Mucosa of rectum (tissue), 2 donors: ENCODE results near the gene RNF141.

Source experiments
- H3K27ac ChIP-seq, 2 donors: one replicate each; pipeline ENCODE4 v1.7.0; 2013; ENCODE audit warnings: inconsistent platforms in 2 of 2, low read depth in 2 of 2, low read length in 2 of 2
- H3K27me3 ChIP-seq, 2 donors: one replicate each; pipeline ENCODE4 v1.7.0; 2013; ENCODE audit warnings: low read length in 2 of 2; ENCODE audit not compliant: control insufficient read depth in 2 of 2, insufficient read depth in 2 of 2
- H3K36me3 ChIP-seq, 2 donors: one replicate each; pipeline ENCODE4 v1.7.0; 2013; ENCODE audit warnings: low read length in 2 of 2; ENCODE audit not compliant: control insufficient read depth in 2 of 2, insufficient read depth in 2 of 2
- H3K4me1 ChIP-seq, 2 donors: one replicate each; pipeline ENCODE4 v1.7.0; 2013; ENCODE audit warnings: low read length in 2 of 2, mild to moderate bottlenecking in 1 of 2; ENCODE audit not compliant: control insufficient read depth in 2 of 2, insufficient read depth in 2 of 2
- H3K4me3 ChIP-seq, 2 donors: one replicate each; pipeline ENCODE4 v1.7.0; 2013; ENCODE audit warnings: low read length in 2 of 2
- H3K9ac ChIP-seq, 2 donors: one replicate each; pipeline ENCODE4 v1.7.0; 2013; ENCODE audit warnings: low read length in 2 of 2, low read depth in 1 of 2, mild to moderate bottlenecking in 1 of 2
- H3K9me3 ChIP-seq, 2 donors: one replicate each; pipeline ENCODE4 v1.7.0; 2013; ENCODE audit warnings: low read length in 2 of 2; ENCODE audit not compliant: control insufficient read depth in 2 of 2
- donor health status: healthy.
- donor health status: Normal muscosa, but diverticular disease.

Gene RNF141

DNA sequence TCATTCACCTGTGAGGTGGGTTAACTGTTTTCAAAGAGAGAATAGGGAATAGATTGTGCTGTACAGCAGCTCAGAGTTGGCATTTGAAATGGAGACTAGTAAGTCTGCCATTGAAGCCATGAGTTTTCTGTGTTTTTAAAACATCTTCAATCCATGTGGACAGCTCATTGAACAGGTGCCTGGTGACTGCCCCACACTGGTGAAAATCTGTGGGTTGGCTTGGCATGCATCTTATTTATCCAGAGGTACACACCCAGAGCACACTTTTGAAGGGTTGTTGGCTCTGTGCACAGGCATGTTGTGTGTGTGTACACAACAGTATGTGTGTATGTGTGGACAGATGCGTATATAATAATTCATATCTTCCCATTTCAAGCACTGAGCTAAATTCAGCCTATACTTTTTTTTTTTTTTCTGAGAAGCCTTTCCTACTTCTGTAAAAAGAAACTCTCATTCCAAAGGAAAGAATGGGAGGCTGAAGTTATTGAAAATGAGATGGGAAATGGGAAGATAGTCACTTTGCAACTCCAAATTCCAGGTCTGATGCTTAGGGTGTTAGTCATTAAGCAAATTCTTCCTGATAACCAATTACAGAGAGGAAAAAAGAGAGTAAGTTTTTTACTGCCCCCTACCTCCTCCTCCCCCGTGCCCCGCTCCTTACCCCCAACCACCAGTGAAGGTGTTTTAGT lies 34.5 kb upstream of the RNF141 start:
- Histone ChIP-seq H3K36me3 (no peaks in the 10 kb centered on the region), H3K4me3 (no peak overlapping the region), H3K4me1 (no peaks in the 10 kb centered on the region), H3K27me3 (no peaks in the 10 kb centered on the region), H3K9ac (no peak overlapping the region), H3K27ac (no peak overlapping the region), H3K9me3 (no peaks in the 10 kb centered on the region)

DNA sequence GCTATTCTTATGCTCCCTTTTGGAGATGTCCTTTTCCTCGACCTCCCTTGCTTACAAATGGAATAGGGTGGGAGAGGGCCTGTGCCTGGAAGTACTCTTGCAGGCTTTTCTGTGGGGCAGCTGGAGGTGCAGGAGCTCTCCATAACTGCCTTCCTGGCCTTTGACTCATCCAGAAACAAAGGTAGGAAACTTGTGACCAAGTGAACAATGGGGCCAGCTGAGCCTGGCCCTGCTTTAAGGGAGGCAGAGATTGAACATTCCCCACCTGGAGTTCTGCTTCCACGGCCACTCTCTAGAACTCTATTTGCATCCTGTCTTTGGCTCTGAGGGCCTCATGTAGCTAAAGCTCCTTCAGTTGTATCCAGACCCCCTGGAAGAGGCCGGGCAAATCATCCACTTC lies 32.6 kb upstream of the RNF141 start:
- Histone ChIP-seq H3K4me1 (no peaks in the 10 kb centered on the region), H3K36me3 (no peaks in the 10 kb centered on the region), H3K9me3 (no peaks in the 10 kb centered on the region), H3K27ac (no peak overlapping the region), H3K4me3 (no peak overlapping the region), H3K27me3 (no peaks in the 10 kb centered on the region), H3K9ac (no peak overlapping the region)

DNA sequence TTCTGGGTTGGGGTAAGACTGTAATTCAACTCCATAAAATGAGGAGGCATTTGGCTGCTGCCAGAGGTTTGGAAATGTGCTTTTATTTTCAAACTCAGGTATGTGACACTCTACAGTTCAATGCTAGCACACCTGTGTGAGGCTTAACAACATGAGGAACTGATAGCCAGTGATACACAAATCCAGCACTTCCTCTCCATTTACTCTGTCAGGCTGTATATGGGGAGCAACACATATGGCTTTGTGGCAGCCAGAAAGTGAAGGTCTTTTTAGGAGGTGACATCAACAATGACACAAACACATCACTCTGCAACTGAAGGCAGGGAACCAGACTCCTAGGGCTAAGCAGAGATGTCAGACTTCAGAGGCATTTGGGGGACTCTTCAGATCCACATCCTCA lies 32.0 kb upstream of the RNF141 start:
- no peaks in the 10 kb centered on the region for H3K27me3 ChIP-seq
- no peaks in the 10 kb centered on the region for H3K36me3 ChIP-seq
- no peak overlapping the region for H3K4me3 ChIP-seq
- H3K4me1 ChIP-seq, result no peaks in the 10 kb centered on the region
- no peak overlapping the region for H3K27ac ChIP-seq
- H3K9me3 ChIP-seq, result no peaks in the 10 kb centered on the region
- H3K9ac ChIP-seq, result no peak overlapping the region

DNA sequence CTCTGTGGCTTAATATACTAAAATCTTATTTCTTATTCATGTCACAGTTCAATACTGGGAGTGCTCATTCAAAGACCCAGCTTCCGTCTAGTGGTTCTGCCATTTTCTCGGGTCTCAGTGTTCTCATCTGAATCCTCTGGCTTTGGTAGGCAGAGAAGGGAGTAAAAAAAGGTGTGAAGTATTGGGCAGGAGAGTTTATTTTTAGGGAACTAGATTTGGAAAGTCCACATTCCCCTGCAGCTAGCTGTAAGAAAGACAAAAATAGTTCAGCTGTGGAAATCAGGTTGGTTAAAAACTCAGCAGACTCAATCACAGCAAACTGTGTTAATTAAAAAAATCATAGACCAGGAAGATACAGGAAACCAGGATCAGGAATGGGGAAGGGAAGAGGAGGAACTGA lies 31.5 kb upstream of the RNF141 start:
- H3K27ac ChIP-seq, result no peak overlapping the region
- H3K27me3 ChIP-seq, result no peaks in the 10 kb centered on the region
- no peak overlapping the region for H3K4me3 ChIP-seq
- H3K9ac ChIP-seq, result no peak overlapping the region
- no peaks in the 10 kb centered on the region for H3K36me3 ChIP-seq
- H3K9me3 ChIP-seq, result no peaks in the 10 kb centered on the region
- no peaks in the 10 kb centered on the region for H3K4me1 ChIP-seq

DNA sequence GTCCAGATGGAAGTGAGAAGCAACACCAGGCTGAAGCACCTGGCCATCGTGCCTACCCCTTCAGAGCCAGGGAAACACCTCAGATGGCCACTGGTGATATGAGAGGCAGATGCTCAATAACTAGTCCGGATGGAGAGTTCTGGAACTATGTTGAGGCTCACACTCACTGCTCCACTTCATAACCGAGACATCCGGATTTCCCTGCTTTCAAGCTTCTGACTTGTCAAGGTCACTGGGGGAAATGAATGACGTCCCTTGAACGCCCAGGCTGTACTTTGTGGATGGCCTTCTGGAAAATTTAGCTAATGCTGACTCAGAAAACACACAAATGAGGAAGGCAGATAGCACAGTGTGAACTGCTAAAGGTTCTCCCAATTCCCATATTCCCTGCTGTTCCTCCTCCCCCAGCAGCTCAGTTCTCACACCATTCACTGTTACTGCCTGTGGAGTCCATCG lies 27.5 kb upstream of the RNF141 start, which contains the start of gene LYVE1:
Gene LYVE1, minus strand, starts transcription at position 180 of the 456 bp plus-strand sequence. Its CDS starts 133 bp downstream, at position 47.
- H3K27ac ChIP-seq, result no peak within 1 kb of the TSS
- no peaks in the 10 kb centered on the region for H3K9me3 ChIP-seq
- no peaks in the 10 kb centered on the region for H3K36me3 ChIP-seq
- no peak within 1 kb of the TSS for H3K9ac ChIP-seq
- H3K4me3 ChIP-seq, result no peak within 1 kb of the TSS
- H3K4me1 ChIP-seq, result no peaks in the 10 kb centered on the region
- no peaks in the 10 kb centered on the region for H3K27me3 ChIP-seq

DNA sequence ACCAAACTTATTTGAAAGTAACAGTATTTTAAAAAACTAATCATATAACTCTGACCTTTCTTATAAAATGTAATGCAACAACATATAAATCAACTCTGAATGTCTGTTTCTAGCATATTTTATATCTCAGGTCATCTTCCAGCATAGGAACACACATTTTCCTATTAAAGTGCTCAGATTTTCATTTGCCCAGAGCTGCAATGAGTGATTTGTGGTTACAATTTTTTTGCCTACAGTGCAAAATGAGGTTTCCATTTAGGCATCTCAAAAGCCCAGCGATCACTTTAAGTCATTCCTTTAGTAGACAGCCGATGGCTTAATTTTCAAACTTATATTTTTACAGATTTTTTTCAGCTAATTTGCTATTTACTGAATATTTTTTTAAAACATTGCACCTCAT lies 26.5 kb upstream of the RNF141 start:
- H3K9me3 ChIP-seq, result no peaks in the 10 kb centered on the region
- H3K36me3 ChIP-seq, result no peaks in the 10 kb centered on the region
- no peak overlapping the region for H3K9ac ChIP-seq
- no peaks in the 10 kb centered on the region for H3K4me1 ChIP-seq
- no peak overlapping the region for H3K27ac ChIP-seq
- no peaks in the 10 kb centered on the region for H3K27me3 ChIP-seq
- H3K4me3 ChIP-seq, result no peak overlapping the region

DNA sequence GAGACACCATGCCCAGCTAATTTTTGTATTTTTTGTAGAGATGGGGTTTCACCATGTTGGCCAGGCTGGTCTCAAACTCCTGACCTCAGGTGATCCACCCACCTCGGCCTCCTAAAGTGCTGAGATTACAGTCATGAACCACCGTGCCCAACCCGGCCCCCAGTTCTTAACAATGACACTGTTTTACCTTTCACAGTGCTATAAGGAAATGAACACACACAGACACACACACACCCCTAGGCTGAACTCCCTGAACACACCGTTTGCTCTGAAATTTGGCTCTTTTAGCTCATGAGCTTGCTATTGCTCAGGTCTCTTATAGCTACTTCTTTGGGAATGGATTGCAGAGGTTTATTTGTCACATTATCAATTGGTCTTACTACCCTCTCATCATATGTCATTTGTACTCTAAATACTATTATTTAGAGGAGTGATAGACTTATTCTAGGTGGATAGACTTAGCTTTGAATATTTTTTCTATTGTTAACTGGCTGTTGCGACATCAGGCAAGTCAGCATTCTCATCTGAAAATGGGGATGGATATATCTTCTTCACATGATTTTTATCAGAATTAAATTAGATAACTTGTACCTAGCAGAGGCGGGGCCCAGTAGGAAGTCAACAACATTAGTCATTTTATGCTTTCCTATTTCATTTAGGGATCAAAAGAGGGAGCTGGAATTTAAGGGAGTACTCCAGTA lies 25.4 kb upstream of the RNF141 start:
- Histone ChIP-seq H3K4me1 (no peaks in the 10 kb centered on the region), H3K9ac (no peak overlapping the region), H3K27me3 (no peaks in the 10 kb centered on the region), H3K27ac (no peak overlapping the region), H3K36me3 (no peaks in the 10 kb centered on the region), H3K9me3 (no peaks in the 10 kb centered on the region), H3K4me3 (no peak overlapping the region)

DNA sequence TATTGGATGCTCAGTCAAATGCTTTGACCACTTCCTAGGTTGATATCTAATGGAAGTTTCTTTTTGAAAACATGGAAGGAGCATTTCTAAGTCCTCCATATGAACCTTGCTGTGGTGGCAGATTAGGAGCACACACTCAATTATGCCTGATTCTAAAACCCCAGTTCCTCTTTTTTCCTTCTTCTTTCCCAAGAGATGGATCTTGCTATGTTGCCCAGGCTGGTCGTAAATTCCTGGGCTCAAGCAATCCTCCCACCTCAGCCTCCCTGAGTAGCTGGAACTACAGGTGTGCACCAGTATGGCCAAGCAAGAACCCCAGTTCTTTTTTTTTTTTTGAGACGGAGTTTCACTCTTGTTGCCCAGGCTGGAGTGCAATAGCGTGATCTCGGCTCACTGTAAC lies 24.5 kb upstream of the RNF141 start:
- Histone ChIP-seq H3K36me3 (no peaks in the 10 kb centered on the region), H3K27ac (no peak overlapping the region), H3K4me3 (no peak overlapping the region), H3K27me3 (no peaks in the 10 kb centered on the region), H3K9ac (no peak overlapping the region), H3K9me3 (no peaks in the 10 kb centered on the region), H3K4me1 (no peaks in the 10 kb centered on the region)

DNA sequence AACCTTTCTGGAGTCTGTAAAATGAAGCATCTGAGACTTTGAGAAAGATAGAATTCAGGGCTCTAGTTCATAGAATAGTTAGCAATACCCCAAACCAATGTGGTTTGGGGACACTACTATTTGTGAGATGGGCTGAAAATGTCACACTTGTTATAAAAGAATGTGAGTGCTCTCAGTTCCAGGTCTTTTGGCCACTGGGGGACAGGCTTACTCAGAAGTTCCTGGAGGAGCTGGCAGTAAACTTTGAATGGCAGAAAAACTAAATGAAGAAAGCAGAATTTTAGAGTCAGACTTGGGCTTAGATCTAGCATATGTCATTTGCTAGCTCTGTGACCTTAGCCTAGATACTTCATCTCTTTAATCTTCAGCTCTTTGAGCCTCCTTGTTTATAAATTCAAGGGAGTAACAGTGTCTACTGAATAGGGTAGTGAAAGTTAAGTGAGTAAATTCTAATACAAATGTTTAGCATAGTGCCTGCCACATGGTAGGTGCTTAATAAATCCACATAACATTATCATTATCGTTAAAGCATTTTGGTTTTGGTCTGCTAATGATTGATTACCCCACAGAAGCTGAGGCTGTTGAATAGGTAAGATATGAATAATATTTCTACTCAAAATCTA lies 23.8 kb upstream of the RNF141 start:
- no peaks in the 10 kb centered on the region for H3K27me3 ChIP-seq
- H3K27ac ChIP-seq, result no peak overlapping the region
- no peaks in the 10 kb centered on the region for H3K9me3 ChIP-seq
- H3K9ac ChIP-seq, result no peak overlapping the region
- H3K4me1 ChIP-seq, result no peaks in the 10 kb centered on the region
- H3K4me3 ChIP-seq, result no peak overlapping the region
- no peaks in the 10 kb centered on the region for H3K36me3 ChIP-seq

DNA sequence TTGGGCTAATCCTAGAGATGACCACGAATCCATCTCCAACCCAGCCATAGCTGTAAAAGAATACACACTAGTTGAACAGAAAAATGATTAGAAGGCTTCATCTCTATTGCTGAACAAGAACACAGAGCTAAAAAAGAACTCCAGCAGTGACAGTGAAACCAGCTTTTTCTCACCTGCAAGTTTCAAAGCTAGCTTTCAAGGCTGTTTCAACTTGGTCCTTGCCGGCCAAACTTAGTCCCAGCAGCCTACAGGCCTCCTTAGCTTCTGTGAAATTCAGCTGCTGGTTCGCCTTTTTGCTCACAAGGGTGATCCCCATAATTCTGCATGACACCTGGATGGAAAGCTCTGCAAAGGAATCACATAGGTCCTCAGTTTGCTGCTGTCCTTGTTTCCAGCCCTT lies 23.0 kb upstream of the RNF141 start:
- Histone ChIP-seq H3K9ac (no peak overlapping the region), H3K27ac (no peak overlapping the region), H3K4me1 (no peaks in the 10 kb centered on the region), H3K4me3 (no peak overlapping the region), H3K9me3 (no peaks in the 10 kb centered on the region), H3K36me3 (no peaks in the 10 kb centered on the region), H3K27me3 (no peaks in the 10 kb centered on the region)
